ENCODE measurements around the gene EPHA4. TPM values are rescaled to one million over a fixed set of nuclear protein-coding genes. Genes with fewer than 3 reads are reported as not detected.

EPHA4 gene
- total RNA-seq, 2 donors from 2014 or later = 12.0 to 88.8 TPM

GRCh38 chr2:221529177-221529942 is 42.7 kb downstream of the EPHA4 start:
- Histone ChIP-seq H3K27ac (peak overlapping the region in 1 of 2 donors; percentile 29), H3K4me3 (no peak overlapping the region), H3K27me3 (replicated peaks; ENCODE audit: insufficient read depth) (no peaks in the 10 kb centered on the region), H3K4me1 (replicated peaks) (peaks cover 14% of the 10 kb centered on the region), H3K36me3 (no peaks in the 10 kb centered on the region), H3K9me3 (no peaks in the 10 kb centered on the region)
- DNase-seq (ENCODE audit: low spot score) = no peak
- TF ChIP-seq POLR2AphosphoS5 (IDR thresholded peaks at IDR 0.05) = no peak
- no peak for TF ChIP-seq CTCF (IDR thresholded peaks at IDR 0.05)
- TF ChIP-seq POLR2A (IDR thresholded peaks at IDR 0.05) = no peak
- WGBS = 54% methylated on average over 8 of the region's 8 CpGs
- intact Hi-C loops (cut with DNase I) = no loop called here

DNA sequence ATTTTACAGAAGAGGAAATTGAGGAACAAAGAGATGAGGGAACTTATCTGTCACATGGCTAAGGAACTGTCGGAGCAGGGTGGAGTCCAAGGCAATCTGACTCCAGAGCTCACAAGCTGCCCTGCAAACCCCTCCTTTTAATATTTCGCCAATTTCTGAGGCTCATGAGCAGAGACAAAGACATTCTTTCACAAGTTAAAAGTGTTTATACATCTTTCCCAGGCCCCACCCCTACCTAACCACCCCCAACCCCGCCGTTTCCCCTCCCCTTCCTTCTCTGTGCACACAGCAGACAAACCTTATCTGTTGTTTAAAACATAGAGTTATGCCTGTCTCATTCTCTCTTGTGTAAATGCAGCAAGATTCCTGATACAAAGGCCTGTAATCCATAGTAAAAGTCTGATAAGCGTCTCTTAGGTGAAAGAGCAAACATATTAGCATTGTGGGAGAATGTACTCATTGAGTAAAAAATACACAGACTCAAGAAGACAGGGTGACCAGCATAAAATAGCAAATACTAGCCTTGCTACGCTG is 44.3 kb downstream of the EPHA4 start:
- H3K4me3 ChIP-seq = no peak overlapping the region
- H3K36me3 ChIP-seq = no peaks in the 10 kb centered on the region
- H3K27ac ChIP-seq = peak overlapping the region; percentile 10 to 13
- peaks cover 14% of the 10 kb centered on the region for H3K4me1 ChIP-seq (replicated peaks)
- WGBS = 25% methylated on average over 6 of the region's 6 CpGs
- TF ChIP-seq CTCF (IDR thresholded peaks at IDR 0.05) (no peak), POLR2A (IDR thresholded peaks at IDR 0.05) (no peak), POLR2AphosphoS5 (IDR thresholded peaks at IDR 0.05) (no peak)
- intact Hi-C loops (cut with DNase I) = no loop called here
- H3K27me3 ChIP-seq (replicated peaks; ENCODE audit: insufficient read depth) = no peaks in the 10 kb centered on the region
- no peaks in the 10 kb centered on the region for H3K9me3 ChIP-seq
- no peak for DNase-seq (ENCODE audit: low spot score)

GRCh38 chr2:221524158-221524557 is 47.9 kb downstream of the EPHA4 start:
- Histone ChIP-seq H3K4me1 (replicated peaks) (peaks cover under 1% of the 10 kb centered on the region), H3K27me3 (replicated peaks; ENCODE audit: insufficient read depth) (no peaks in the 10 kb centered on the region), H3K9me3 (no peaks in the 10 kb centered on the region), H3K4me3 (no peak overlapping the region), H3K36me3 (no peaks in the 10 kb centered on the region), H3K27ac (no peak overlapping the region)
- no peak for TF ChIP-seq POLR2A (IDR thresholded peaks at IDR 0.05)
- TF ChIP-seq POLR2AphosphoS5 (IDR thresholded peaks at IDR 0.05) = no peak
- no peak for TF ChIP-seq CTCF (IDR thresholded peaks at IDR 0.05)
- intact Hi-C loops (cut with DNase I) = no loop called here
- WGBS = 92% methylated on average over 6 of the region's 6 CpGs
- DNase-seq (ENCODE audit: low spot score) = no peak

GRCh38 chr2:221521233-221521845 is 50.8 kb downstream of the EPHA4 start:
- intact Hi-C loops (cut with DNase I) = no loop called here
- H3K27ac ChIP-seq = no peak overlapping the region
- no peak overlapping the region for H3K4me3 ChIP-seq
- H3K9me3 ChIP-seq = no peaks in the 10 kb centered on the region
- no peak for DNase-seq (ENCODE audit: low spot score)
- no peaks in the 10 kb centered on the region for H3K36me3 ChIP-seq
- 78% methylated on average over 3 of the region's 3 CpGs for WGBS
- no peaks in the 10 kb centered on the region for H3K27me3 ChIP-seq (replicated peaks; ENCODE audit: insufficient read depth)
- H3K4me1 ChIP-seq (replicated peaks) = no peaks in the 10 kb centered on the region
- no peak for TF ChIP-seq CTCF (IDR thresholded peaks at IDR 0.05)
- no peak for TF ChIP-seq POLR2A (IDR thresholded peaks at IDR 0.05)
- no peak for TF ChIP-seq POLR2AphosphoS5 (IDR thresholded peaks at IDR 0.05)

Data from prostate gland (tissue), 2 donors.